Activated naive CD4-positive, alpha-beta T cell treated with anti-CD3 and anti-CD28 coated beads, Interleukin-2, amount 10 ng/mL, durations not matched to agents 7 days and 5 days (primary cell): ENCODE data around the gene ZNF614.
"Not testable (repeated sequence)": the region's sequence is repeated elsewhere in the genome, so short reads cannot be mapped to it uniquely, and the experiment has no call there.

Experiments used
- CTCF ChIA-PET: fragments of 350-600 bp; sonication (Branson Sonifier 250); formaldehyde crosslinking; loops from one replicate; lab custom pipeline; 2021; ENCODE audit warnings: antibody characterized with exemption; lab: Charles Lee
- DNase-seq: peaks from one replicate; pipeline ENCODE4 v3.0.0-alpha.2; 2020
- H3K27ac Mint-ChIP-seq: one replicate; pipeline ENCODE4 v1.8.0; 2021; ENCODE audit warnings: mild to moderate bottlenecking, moderate library complexity, mixed read lengths
- H3K27me3 Mint-ChIP-seq: one replicate; pipeline ENCODE4 v1.8.0; 2021; ENCODE audit warnings: mild to moderate bottlenecking, mixed read lengths
- H3K36me3 Mint-ChIP-seq: one replicate; pipeline ENCODE4 v1.8.0; 2021; ENCODE audit warnings: mixed read lengths
- H3K4me1 Mint-ChIP-seq: one replicate; pipeline ENCODE4 v1.8.0; 2021; ENCODE audit warnings: mixed read lengths
- H3K4me3 Mint-ChIP-seq: one replicate; pipeline ENCODE4 v1.8.0; 2021; ENCODE audit warnings: mild to moderate bottlenecking, moderate library complexity, mixed read lengths
- H3K9me3 Mint-ChIP-seq: one replicate; pipeline ENCODE4 v1.8.0; 2021; ENCODE audit warnings: mixed read lengths

The ZNF614 gene

DNA sequence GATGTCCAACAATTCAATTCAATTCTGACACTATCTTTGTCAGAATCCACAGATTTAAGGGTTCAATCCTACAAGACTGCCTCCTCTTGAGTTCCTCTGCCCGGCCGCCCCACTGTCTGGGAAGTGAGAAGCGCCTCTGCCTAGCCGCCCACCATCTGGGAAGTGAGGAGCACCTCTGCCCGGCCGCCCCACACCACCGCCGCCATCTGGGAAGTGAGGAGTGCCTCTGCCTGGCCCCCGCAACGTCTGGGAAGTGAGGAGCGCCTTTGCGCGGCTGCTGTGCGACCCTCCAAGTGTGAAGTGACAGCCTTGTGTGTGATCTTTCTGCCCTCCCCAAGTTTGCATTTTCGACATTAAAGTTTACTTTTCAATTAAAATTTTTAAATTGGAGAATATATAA, 6.0 kb downstream of the ZNF614 start:
- DNase-seq: no peak
- Mint-ChIP-seq H3K27me3 (no peaks in the 10 kb centered on the region), H3K27ac (no peak overlapping the region), H3K4me1 (peaks cover 9% of the 10 kb centered on the region), H3K9me3 (peaks cover 82% of the 10 kb centered on the region), H3K4me3 (no peak overlapping the region), H3K36me3 (peaks cover 95% of the 10 kb centered on the region)
- CTCF ChIA-PET: no interaction called here

DNA sequence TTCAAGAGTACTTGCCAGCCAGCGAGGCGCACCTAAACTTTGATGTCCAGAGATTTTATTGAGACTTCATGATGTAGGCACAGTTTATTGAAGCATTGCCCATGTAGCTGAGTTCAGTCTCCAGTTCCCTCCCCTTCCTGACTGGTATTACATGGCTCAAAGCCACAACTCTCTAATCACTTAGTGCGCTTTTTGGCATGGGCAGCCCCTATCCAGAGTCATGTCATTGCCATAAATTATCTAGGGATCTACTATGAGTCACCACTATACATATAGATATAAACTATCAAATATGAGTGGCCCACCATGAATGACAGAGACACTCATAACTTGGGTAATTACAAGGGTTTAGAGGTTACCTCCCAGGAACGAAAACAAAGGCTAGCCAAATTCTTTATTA, 7.7 kb downstream of the ZNF614 start:
- H3K36me3 Mint-ChIP-seq: peaks cover 95% of the 10 kb centered on the region
- no peak for DNase-seq
- no peaks in the 10 kb centered on the region for H3K27me3 Mint-ChIP-seq
- H3K9me3 Mint-ChIP-seq: peaks cover 82% of the 10 kb centered on the region
- H3K27ac Mint-ChIP-seq: no peak overlapping the region
- no peaks in the 10 kb centered on the region for H3K4me1 Mint-ChIP-seq
- no peak overlapping the region for H3K4me3 Mint-ChIP-seq
- CTCF ChIA-PET: no interaction called here

DNA sequence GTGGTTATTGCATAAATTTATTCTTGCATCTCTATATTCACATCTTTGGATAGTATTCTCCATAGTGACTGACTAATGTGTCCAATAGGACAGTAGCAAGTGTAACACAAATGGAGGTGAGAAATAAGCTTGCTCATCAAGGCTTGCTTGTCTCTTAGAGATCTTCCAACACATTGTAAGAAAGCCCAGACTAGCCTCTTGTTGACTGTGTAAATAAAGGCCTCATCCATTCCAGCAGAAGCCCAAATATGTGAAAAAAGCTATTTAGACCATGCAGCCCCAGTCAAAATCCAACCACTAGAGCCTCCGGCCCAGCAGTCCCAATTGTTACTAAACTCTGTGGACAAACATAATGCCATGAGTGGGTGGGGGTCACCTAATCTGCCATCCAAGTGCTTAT, 17.5 kb downstream of the ZNF614 start:
- no peak overlapping the region for H3K27ac Mint-ChIP-seq
- H3K36me3 Mint-ChIP-seq: peaks cover 50% of the 10 kb centered on the region
- peaks cover 59% of the 10 kb centered on the region for H3K9me3 Mint-ChIP-seq
- H3K27me3 Mint-ChIP-seq: no peaks in the 10 kb centered on the region
- no peak overlapping the region for H3K4me3 Mint-ChIP-seq
- DNase-seq: no peak
- CTCF ChIA-PET: no interaction called here
- H3K4me1 Mint-ChIP-seq: peaks cover 20% of the 10 kb centered on the region

GRCh38 chr19:52007806-52008557, 20.2 kb downstream of the ZNF614 start, which contains the start of gene ZNF615:
Gene ZNF615 (minus strand): TSS chr19:52008211. CDS start chr19:52003711, 4,500 bp downstream.
- H3K4me3 Mint-ChIP-seq: peak within 1 kb of the TSS; percentile 96
- no peaks in the 10 kb centered on the region for H3K27me3 Mint-ChIP-seq
- peak; percentile 89 for DNase-seq
- CTCF ChIA-PET: no interaction called here
- peaks cover 61% of the 10 kb centered on the region for H3K9me3 Mint-ChIP-seq
- H3K27ac Mint-ChIP-seq: peak within 1 kb of the TSS; percentile 96
- peaks cover 55% of the 10 kb centered on the region for H3K36me3 Mint-ChIP-seq
- H3K4me1 Mint-ChIP-seq: peaks cover 20% of the 10 kb centered on the region

DNA sequence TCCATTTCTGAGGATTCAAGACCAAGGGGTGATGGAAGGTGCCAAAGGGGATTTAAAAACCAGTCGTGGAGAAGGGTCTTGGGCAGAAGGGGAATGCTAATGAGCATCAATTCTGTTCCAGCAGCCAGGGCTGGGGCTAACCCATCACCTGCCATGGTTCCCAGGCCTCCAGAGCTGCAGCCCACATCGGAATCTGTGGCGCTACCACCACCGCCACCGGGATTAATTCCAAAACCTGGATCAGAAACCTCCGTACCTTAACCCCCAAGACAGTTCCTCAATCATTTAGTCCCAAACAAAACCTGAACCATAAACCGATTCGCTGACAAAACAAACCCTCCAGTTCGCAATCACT, 20.8 kb downstream of the ZNF614 start:
- CTCF ChIA-PET: no interaction called here
- Mint-ChIP-seq H3K27me3 (no peaks in the 10 kb centered on the region), H3K27ac (peak overlapping the region; percentile 96), H3K9me3 (peaks cover 57% of the 10 kb centered on the region), H3K4me1 (peaks cover 20% of the 10 kb centered on the region), H3K4me3 (peak overlapping the region; percentile 96), H3K36me3 (peaks cover 52% of the 10 kb centered on the region)
- no peak for DNase-seq

DNA sequence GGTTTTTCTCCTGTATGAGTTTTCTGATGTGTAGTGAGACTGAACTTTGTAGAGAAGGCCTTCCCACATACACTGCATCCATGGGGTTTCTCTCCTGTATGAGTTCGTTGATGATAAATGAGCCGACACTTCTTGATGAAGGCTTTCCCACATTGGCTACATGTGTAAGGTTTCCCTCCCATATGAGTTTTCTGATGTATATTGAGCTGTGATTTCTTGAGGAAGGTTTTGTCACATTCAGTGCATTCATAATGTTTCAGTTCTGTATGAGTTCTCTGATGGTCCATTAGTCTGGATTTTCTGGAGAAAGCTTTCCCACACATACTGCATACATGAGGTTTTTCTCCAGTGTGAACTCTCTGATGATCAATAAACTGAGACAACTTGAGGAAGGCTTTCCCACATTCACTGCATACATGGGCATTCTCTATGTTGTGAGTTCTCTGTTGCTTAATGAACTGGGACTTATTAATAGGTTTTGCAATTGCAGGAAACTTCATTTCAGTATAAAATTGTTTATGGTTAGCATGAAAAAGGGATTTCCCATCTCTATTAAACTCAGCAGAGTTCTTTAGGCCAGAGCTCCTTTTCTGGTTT, 34.0 kb downstream of the ZNF614 start:
- H3K27ac Mint-ChIP-seq: no peak overlapping the region
- H3K27me3 Mint-ChIP-seq: no peaks in the 10 kb centered on the region
- no peak overlapping the region for H3K4me3 Mint-ChIP-seq
- no peak for DNase-seq
- no peaks in the 10 kb centered on the region for H3K4me1 Mint-ChIP-seq
- CTCF ChIA-PET: no interaction called here
- peaks cover 67% of the 10 kb centered on the region for H3K36me3 Mint-ChIP-seq
- peaks cover 69% of the 10 kb centered on the region for H3K9me3 Mint-ChIP-seq

DNA sequence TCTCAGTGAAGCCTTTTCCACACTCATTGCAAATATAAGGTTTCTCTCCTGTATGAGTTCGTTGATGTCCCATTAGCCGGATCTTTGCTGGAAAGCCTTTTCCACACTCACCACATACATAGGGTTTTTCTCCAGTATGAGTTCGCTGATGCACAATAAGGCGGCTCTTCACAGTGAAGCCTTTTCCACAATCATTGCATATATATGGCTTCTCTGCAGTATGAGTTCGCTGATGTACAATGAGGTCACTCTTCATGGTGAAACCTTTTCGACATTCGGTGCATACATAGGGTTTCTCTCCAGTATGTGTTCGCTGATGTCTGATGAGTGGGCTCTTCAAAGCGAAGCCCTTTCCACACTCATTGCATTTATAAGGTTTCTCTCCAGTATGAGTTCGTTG, 34.8 kb downstream of the ZNF614 start:
- Mint-ChIP-seq H3K4me1 (no peaks in the 10 kb centered on the region), H3K27ac (no peak overlapping the region), H3K9me3 (peaks cover 72% of the 10 kb centered on the region), H3K4me3 (no peak overlapping the region), H3K27me3 (no peaks in the 10 kb centered on the region), H3K36me3 (peaks cover 66% of the 10 kb centered on the region)
- CTCF ChIA-PET: no interaction called here
- no peak for DNase-seq

GRCh38 chr19:51986309-51987291, 41.6 kb downstream of the ZNF614 start, which contains the start of gene ZNF350:
Gene ZNF350 (minus strand): TSS chr19:51986840. CDS start chr19:51974360, 12,480 bp downstream.
- Mint-ChIP-seq H3K27me3 (no peaks in the 10 kb centered on the region), H3K27ac (peak within 1 kb of the TSS; percentile 91), H3K4me1 (peaks cover 17% of the 10 kb centered on the region), H3K4me3 (peak within 1 kb of the TSS; percentile 92), H3K9me3 (peaks cover 59% of the 10 kb centered on the region), H3K36me3 (peaks cover 60% of the 10 kb centered on the region)
- CTCF ChIA-PET: no interaction called here
- peak; percentile 95 for DNase-seq

GRCh38 chr19:51983361-51983760, 44.8 kb downstream of the ZNF614 start:
- Mint-ChIP-seq H3K9me3 (peaks cover 68% of the 10 kb centered on the region), H3K36me3 (peaks cover 77% of the 10 kb centered on the region), H3K4me3 (no peak overlapping the region), H3K27ac (no peak overlapping the region), H3K4me1 (peaks cover 17% of the 10 kb centered on the region), H3K27me3 (no peaks in the 10 kb centered on the region)
- CTCF ChIA-PET: no interaction called here
- DNase-seq: no peak

GRCh38 chr19:51980926-51981325, 47.3 kb downstream of the ZNF614 start:
- H3K4me1 Mint-ChIP-seq, CTCF ChIA-PET, H3K4me3 Mint-ChIP-seq, H3K27ac Mint-ChIP-seq, H3K27me3 Mint-ChIP-seq, DNase-seq: not testable (repeated sequence)
- Mint-ChIP-seq H3K9me3 (peaks cover 78% of the 10 kb centered on the region), H3K36me3 (peaks cover 79% of the 10 kb centered on the region)

GRCh38 chr19:51980116-51980736, 48.0 kb downstream of the ZNF614 start:
- DNase-seq: no peak
- Mint-ChIP-seq H3K4me3 (no peak overlapping the region), H3K9me3 (peaks cover 77% of the 10 kb centered on the region), H3K4me1 (peaks cover 4% of the 10 kb centered on the region), H3K27me3 (no peaks in the 10 kb centered on the region), H3K36me3 (peaks cover 79% of the 10 kb centered on the region), H3K27ac (no peak overlapping the region)
- CTCF ChIA-PET: no interaction called here

DNA sequence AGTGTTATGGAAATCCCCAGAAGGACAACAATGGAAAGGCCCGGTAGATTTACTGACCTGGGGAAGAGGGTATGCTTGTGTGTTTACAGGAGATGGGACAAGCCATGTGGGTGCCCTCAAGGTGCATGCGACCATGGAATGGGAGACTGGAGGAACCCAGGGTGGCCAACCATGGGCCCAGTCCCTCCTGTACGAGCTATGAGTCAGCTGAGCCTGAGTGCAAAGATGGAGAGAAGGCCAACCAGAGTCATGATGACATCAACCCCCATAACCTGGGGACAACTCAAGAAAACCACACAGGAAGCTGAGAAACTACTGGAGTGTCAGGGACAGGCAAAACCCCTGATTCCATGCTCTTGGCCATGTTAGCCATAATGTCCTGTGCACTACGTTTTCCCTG, 49.3 kb downstream of the ZNF614 start:
- CTCF ChIA-PET: no interaction called here
- peaks cover 77% of the 10 kb centered on the region for H3K9me3 Mint-ChIP-seq
- no peaks in the 10 kb centered on the region for H3K4me1 Mint-ChIP-seq
- peaks cover 86% of the 10 kb centered on the region for H3K36me3 Mint-ChIP-seq
- DNase-seq: no peak
- H3K4me3 Mint-ChIP-seq: no peak overlapping the region
- no peaks in the 10 kb centered on the region for H3K27me3 Mint-ChIP-seq
- H3K27ac Mint-ChIP-seq: no peak overlapping the region

DNA sequence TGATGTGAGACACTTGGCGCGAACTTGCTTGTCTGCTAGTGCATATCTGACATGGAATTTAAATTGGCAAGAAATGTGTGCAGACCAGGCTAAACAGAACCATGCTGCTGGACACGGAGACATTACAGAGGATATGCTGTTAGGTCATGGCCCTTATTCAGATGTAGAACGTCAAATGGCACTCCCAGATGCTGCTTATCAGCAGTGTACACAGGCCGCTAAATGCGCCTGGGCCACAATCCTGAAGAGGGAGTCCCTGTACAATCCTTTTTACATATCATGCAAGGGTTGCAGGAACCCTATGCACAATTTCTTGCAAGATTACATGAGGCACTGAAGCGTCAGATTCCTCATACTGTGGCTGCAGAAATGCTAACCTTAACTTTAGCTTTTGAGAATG, 50.8 kb downstream of the ZNF614 start:
- no peak for DNase-seq
- H3K4me3 Mint-ChIP-seq: no peak overlapping the region
- peaks cover 86% of the 10 kb centered on the region for H3K36me3 Mint-ChIP-seq
- no peaks in the 10 kb centered on the region for H3K27me3 Mint-ChIP-seq
- H3K9me3 Mint-ChIP-seq: peaks cover 77% of the 10 kb centered on the region
- CTCF ChIA-PET: interaction anchor here (0.7 kb wide), 1 partner anchor 120 kb away, joined by 5 read pairs; no protein-coding TSS in a partner anchor
- no peaks in the 10 kb centered on the region for H3K4me1 Mint-ChIP-seq
- no peak overlapping the region for H3K27ac Mint-ChIP-seq

GRCh38 chr19:51976852-51977251, 51.3 kb downstream of the ZNF614 start:
- Mint-ChIP-seq H3K36me3 (peaks cover 88% of the 10 kb centered on the region), H3K27ac (no peak overlapping the region), H3K27me3 (no peaks in the 10 kb centered on the region)

More at GRCh38 chr19:51976852-51977251, 51.3 kb downstream of the ZNF614 start:
- H3K9me3 Mint-ChIP-seq: peaks cover 82% of the 10 kb centered on the region
- H3K4me1 Mint-ChIP-seq: no peaks in the 10 kb centered on the region
- CTCF ChIA-PET: no interaction called here
- no peak for DNase-seq
- H3K4me3 Mint-ChIP-seq: no peak overlapping the region
